Bone marrow (tissue), 2 donors: ENCODE data around the gene ARHGAP9.
"Not testable (repeated sequence)": the region's sequence is repeated elsewhere in the genome, so short reads cannot be mapped to it uniquely, and the experiment has no call there.

Experiments used
- DNase-seq, 2 donors: peaks; one replicate each; lab custom pipeline; 2025; lab: John Stamatoyannopoulos, UW

The ARHGAP9 gene

DNA sequence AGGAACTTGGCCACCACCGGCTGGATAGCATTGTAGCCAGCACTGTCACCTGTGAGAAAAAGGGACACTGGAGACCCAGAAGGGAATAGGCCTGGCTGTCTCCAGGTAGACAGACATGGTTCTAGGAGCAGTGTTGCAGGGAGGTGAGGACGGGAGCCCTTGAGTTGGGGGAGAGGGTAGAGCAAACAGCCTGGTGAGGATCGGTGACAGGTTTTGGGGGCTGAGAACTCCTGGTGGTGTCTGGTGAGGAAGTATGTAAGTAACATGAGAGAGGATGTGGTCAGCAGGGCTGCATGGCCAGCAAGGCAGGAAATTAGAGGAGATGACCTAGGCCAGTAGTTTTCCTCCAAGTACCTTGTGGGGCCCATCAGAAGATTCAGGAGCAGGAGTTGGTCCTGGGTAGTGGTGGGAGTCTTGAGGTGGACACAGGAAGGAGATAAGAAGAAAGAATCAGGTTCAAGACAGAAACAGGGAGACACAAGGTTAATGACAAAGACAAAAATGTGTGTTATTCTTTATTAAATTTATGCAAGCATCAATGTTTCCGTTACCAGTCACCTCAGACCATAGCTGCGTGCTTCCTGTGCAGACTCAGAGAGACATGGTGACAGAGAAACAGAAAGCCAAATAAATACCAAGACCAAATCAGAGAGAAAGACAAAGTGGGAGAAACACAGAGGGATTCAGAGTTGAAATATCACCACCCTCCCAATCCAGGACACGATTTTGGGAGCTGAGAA lies at the start of gene ARHGAP9:
Gene ARHGAP9 (minus strand): TSS at position 491 of the 740 bp plus-strand sequence. CDS start 460 bp downstream, at position 31.
- peak in 1 of 2 donors; percentile 61 for DNase-seq

DNA sequence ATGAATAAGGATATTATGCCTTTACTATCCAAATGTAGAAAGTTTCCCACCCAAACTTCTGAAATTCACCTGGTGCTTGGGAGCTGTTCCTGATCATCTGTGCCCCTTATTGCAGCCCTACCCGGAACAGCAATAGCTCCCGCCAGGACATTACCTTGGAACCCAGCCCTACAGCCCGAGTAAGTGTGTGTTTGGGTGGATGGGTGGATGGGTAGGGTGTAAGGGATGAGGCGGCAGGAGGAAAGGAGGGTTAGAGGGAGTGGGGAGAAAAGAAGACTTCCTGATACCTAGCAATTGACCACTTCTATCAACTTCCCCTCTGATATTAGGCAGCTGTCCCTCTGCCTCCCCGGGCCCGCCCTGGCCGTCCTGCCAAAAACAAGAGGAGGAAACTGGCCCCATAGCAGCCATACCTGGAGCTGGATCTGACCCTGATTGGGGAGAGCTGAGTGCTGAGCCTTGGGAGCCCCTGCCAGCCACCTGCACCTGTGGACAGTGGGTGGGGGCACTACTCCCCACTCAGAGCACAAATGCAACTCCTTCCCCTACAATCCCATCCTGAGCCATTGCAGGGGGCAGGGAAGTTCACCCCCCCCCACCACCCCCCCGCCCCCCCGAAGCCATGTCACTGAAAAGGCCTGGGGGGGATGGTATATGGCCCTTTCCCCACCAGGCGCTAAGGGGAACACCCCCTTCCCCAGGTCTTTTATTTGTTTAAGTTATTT lies 49.3 kb upstream of the ARHGAP9 start:
- DNase-seq = no peak

DNA sequence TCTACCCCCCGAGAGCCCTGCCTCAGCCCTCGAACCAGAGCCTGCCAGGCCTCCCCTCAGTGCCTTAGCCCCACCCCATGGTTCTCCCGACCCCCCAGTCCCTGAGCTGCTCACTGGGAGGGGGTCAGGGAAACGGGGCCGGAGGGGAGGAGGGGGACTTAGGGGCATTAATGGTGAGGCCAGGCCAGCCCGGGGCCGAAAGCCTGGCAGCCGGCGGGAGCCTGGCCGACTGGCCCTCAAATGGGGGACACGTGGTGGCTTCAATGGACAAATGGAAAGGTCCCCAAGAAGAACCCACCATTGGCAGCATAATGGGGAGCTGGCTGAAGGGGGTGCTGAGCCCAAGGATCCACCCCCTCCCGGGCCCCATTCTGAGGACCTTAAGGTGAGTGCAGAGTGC lies 48.5 kb upstream of the ARHGAP9 start:
- DNase-seq = no peak

DNA sequence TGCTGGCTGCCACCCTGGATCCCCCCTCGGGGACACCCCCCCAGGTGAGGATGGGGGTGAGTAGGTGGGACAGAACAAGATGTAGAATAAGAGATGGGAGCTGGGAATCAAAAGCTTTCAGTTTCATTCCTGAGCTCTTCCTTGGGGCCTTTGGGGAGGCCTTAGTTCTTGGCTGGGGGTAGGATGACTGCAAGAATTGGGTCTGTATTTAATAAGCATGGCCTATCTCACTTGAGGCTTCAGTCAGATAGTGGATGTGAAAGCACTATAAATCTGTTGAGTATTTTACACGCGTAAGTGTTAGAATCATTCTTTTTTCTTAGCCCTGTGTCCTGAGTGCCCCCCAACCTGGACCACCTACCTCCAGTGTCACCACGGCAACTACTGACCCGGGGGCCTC lies 47.5 kb upstream of the ARHGAP9 start:
- DNase-seq = no peak

DNA sequence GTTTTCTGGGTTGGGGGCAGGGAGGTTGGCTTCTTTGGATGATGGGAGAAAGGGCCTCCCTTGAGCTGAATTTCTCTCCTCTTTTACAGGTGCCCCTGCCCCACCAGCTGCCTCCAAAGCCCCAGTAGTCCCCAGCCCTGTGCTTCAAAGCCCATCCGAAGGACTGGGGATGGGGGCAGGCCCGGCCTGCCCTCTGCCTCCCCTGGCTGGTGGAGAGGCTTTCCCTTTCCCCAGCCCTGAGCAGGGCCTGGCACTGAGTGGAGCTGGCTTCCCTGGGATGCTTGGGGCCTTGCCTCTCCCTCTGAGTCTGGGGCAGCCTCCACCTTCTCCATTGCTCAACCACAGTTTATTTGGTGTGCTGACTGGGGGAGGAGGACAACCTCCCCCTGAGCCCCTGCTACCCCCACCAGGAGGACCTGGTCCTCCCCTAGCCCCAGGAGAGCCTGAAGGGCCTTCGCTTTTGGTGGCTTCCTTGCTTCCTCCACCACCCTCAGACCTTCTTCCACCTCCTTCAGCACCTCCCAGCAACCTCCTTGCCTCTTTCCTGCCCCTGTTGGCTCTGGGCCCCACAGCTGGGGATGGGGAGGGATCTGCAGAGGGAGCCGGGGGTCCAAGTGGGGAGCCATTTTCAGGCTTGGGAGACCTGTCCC lies 46.9 kb upstream of the ARHGAP9 start:
- DNase-seq = no peak

DNA sequence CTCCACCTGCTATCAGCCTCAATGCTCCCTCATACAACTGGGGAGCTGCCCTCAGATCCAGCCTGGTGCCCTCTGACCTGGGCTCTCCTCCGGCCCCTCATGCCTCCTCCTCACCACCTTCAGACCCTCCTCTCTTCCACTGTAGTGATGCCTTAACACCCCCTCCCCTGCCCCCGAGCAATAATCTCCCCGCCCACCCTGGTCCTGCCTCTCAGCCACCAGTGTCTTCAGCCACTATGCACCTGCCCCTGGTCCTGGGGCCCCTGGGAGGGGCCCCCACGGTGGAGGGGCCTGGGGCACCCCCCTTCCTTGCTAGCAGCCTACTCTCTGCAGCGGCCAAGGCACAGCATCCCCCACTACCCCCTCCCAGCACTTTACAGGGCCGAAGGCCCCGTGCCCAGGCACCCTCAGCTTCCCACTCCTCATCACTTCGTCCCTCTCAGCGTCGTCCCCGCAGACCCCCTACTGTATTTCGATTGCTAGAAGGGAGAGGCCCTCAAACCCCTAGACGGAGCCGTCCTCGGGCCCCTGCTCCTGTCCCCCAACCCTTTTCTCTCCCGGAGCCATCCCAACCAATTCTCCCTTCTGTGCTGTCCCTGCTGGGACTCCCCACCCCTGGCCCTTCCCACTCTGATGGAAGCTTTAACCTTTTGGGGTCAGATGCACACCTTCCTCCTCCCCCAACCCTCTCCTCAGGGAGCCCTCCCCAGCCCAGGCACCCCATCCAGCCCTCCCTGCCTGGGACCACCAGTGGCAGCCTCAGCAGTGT lies 46.1 kb upstream of the ARHGAP9 start:
- DNase-seq = no peak

DNA sequence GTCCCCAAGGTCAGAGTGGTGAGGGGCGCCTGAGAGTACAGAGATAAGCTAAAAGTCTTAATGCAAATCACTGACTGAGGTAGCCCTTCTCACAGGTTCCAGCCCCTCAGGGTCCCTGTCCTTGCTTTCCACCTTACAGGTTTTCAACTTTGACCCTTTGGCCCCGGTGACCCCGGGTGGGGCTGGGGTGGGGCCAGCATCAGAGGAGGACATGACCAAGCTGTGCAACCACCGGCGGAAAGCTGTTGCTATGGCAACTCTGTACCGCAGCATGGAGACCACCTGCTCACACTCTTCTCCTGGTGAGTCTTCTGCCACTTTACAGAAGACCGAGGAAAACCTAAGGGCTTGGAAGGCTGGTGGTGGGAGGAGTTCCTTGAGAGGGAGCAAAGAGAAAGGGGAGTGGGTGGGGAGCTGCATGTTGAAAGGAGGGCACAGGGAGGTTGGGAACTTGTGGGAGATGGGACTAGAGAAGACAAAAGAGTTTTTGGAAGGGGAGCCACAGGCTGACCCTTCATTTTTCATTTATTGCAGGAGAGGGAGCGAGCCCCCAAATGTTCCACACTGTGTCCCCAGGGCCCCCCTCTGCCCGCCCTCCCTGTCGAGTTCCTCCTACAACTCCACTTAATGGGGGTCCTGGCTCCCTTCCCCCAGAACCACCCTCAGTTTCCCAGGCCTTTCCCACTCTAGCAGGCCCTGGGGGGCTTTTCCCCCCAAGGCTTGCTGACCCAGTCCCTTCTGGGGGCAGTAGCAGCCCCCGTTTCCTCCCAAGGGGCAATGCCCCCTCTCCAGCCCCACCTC lies 45.3 kb upstream of the ARHGAP9 start:
- DNase-seq = no peak

DNA sequence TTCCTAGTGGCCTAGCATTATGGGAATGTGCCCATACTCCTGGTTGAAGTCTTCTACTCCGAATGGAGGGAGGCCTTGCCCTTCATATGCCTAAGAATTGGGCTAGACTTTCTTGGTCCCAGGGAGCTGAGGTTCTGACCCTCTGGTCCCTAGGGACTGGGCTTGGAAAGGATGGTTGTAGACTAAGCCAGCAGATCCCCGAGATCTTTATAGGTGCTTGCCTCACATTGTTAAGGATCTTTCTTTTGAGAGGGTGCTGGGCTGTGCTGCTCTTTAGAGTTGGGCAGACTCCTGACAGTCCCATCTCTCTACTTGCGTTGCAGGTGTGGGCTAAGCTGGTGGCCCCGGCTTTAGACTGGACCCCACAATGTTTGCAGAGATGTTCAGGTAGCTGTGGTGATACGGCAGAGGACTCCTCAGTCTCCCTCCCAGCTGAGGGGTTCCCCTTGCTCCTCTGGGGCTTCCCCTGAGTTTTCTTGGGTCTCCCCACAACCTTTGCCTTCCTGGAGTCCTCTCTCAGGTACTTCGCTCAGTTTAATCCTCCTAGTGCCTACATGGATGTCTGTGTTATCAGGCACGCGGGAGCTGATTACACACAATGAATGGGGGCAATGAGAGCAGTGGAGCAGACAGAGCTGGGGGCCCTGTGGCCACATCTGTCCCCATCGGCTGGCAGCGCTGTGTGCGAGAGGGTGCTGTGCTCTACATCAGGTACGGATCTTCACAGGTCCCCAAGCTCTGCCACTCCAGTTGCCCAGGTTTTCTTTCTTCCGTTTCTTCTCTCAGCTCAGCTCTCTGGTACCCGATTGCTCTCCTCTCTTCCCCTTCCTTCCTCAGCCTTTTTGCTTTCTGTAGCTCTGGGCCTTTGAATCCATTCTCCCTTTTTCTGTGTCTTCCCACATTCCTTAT lies 44.3 kb upstream of the ARHGAP9 start:
- no peak for DNase-seq

DNA sequence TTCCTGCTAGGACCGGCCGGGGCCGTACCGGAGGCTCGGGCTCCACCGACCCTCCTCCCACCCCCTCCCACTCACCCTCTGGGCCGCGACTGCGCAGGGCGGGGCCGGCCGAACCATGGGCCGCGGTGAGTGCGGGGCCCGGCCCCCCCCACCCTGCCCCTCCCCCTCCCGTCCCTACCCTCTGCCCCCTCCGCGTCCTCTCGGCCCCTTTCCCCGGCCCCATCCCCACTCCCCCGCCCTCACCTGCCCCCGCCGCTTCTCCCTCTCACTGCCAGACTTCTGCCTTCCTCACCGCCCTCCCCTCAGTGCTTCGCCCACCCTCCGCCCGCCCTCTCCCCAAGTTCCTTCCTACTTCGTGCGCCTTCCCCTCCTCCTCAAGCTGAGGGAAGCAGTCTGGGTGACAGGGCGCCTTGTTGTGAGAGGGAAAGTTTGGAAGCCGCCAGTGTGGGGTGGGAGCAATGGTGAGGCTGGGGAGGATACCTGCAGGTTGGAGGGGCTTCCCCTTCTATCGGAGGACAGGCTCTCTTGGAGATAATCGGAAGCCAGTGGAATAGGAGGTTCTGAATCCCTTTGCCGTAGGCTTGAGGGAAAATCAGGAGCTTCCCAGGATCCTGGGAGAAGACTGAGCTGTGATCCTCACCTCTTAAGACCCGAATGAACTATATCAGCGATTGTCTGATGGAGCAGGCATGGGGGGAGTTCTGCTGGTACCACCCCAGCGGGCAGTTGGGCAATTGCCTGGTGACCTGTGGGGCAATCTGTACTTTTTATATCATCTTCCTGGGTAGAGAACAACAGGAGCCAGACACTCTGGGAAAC lies 43.4 kb upstream of the ARHGAP9 start:
- DNase-seq = peak in 1 of 2 donors; percentile 91

DNA sequence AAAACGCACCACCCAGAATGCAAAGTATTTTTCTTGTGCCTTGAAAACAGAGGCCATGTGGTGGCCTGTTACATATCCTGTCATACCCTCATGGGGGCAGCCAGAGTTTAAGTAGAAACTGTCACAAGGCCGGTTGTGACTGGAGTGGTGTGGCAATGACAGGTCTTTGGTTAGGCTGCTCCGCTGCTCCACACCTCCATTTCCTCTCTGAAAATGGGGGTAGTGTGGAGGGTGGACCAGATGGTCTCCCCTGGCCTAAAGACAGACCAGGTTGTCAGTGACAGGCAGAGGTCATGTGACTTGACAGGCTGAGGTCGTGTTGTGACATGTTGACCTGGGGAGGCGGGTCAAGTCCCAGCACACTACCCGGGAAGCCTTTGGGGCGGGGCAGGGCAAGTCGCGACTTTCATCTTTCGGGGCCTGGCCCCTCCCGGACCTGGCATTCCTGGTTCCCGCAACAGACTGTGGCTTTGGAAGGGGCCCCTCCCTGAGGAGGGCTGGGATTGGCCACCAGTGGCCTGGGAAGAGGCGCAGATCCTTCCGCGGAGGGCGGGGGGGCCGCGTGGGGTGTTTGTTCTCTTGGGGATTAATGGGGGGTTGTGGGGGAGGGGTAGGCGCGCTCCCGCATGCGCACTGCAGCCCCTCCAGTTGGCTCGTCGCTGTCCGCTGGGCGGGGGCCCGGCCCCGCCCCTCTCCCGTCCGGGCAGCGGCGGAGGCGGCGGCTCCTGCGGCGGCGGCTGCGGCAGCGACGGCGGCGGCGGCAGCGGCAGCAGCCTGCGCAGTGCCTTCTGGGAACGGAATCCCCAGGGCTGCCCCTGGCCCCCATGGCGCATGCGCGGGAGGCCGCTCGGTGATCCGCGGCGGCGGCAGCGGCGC lies 42.6 kb upstream of the ARHGAP9 start, which contains the start of gene MBD6:
Gene MBD6 (plus strand): TSS at position 814 of the 876 bp plus-strand sequence. CDS start 1,480 bp downstream, outside the sequence.
- DNase-seq = peak; percentile 57 to 86

DNA sequence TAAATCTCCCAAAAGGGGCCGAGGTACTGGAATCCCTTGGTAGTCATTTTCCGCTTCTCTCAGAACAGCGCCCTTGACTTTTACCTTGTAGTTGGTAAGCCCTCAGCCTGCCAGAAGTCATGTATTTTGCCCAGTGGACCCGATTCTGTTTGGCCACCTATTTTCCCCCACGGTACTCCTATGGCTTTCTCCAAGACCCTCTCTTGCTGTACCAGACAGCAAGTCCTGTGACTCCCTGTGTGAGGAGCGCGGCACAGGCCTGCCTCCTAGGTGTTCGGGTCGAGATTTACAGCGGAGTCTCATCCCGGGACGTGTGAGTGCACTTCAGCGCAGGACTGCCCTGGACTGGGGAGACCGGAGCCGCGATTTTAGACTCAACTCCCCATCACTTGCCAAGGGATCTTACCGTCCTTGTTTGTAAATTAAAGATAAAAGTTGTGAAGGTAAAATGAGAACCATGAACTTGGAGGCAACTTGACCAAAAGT lies 41.9 kb upstream of the ARHGAP9 start:
- DNase-seq = no peak

DNA sequence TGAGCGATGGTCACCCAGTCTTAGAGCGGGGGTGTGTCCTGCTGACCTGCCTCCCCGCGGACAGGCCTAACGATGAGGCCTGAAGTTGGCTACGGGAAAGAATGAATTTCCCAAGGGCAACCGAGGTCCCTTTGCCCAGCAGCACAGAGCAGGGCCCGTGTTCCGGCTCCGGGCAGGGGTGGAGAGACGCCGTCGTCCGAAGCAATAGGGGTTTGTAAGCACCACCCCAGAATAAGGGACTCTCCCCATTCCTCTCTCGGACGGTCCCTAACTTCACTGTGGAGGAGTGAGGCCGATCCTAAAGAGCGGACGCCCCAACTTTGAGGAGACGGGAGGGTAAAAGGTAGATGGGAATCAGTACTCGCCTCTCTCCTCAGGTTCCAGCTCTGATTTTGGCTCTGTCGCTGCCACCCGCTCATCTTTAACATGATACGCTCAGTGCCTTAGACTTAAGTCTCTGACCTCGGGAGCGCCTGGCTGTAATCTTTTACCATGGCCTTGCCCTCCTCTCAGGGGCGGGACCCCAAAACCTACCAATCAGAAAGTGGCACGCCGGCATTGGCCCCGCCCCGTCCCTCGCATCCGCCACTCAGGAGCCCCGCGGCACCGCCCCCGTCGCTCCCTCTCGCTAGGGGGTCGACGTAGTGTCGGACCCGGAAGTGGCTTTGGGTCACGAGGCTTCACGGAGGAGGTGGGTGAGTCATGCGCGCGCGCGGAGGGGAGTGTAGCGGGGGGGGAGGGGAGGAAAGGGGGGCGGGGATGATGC lies 40.6 kb upstream of the ARHGAP9 start, which contains the start of gene DDIT3:
Gene DDIT3 (minus strand): TSS at position 462 of the 766 bp plus-strand sequence. CDS start 3,108 bp downstream, outside the sequence.
- peak; percentile 96 to 97 for DNase-seq

DNA sequence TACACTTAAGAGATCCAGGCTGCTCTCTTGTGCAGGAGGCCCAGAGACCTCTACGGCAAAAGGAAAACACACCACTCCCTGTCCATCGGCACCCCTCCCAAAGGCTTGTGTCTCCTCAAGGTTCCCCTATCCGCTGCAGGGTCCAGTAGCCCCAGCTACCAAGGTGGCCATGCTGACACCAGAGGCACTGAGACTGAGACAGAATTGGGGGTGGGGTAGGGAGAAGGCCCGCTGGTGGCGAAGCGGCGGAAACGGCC lies 40.1 kb upstream of the ARHGAP9 start:
- DNase-seq = no peak

DNA sequence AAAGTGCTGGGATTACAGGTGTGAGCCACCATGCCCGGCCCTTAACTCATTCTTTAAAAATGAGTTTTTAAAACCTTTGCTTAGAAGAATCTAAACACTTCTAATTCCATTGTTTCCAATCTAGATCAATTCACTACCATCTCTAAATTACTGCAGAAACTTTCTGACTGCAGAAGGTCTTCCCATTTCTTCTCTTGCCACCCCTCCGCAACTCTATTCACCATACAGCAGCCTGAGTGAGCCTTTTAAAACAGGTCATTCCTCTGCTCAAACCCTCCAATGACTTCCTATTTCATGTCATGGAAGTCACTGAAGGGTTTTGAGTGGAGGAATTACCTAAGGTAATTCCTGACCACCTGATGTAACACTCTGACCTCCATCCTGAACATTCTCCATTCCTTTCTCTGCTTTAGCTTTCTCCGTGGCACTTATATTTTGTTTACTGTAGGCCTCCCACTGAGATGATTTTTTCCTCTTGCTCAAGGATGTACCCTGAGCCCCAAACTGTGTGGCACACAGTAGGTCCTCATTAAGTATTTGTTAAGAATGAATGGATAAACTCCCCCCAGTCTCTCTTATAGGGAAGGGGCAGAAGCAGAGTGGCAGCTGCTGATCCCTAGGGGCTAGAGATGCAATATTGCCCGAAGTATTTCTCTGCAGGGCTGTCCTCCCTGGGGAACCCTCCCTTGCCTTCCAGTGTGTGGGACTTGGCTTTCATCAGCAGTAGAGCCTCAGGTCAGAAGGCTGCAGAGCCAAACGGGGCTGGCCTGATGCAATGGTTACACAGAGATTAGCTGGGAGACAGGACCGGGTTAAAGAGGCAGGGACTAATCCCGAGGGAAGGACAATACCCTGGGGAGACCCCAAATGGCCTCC lies 39.5 kb upstream of the ARHGAP9 start:
- no peak for DNase-seq

DNA sequence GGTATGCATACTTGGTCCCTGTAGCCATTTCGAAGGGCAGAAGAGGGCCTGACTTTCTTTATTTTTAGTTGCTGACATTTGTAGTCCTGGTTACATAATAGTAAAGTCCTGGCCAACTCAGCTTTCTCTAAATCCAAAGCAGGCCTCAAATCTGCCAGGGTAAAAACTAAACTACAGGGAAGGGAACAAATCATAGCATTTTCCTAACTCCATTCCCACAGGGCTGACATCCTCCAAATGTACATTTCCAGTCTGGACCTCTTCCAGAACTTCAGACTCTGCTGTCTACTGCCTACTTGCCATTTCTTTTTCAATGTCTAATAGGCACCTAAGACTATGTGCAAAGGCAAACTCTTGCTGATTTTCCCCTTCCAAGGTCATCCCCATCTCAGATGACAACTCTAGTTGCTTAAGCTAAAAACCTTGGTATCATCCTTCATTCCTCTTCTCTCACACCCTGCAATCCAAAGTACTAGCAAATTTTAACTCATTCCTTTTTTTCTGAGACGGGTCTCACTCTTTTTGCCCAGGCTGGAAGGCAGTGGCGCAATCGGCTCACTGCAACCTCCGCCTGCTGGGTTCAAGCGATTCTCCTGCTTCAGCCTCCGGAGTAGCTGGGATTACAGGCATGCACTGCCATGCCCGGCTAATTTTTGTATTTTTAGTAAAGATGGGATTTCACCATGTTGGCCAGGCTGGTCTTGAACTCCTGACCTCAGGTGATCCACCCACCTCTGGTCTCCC lies 38.7 kb upstream of the ARHGAP9 start:
- DNase-seq = no peak

DNA sequence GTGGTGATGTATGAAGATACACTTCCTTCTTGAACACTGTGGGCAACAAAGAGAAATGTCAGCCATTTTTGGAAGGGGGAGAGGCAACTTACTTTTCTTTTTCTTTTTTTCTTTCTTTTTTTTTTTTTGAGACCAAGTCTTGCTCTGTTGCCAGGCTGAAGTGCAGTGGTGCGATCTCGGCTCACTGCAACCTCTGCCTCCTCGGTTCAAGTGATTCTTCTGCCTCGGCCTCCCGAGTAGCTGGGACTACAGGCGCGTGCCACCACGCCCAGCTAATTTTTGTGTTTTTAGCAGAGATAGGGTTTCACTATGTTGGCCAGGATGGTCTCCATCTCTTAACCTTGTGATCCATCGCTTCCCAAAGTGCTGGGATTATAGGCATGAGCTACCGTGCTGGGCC lies 38.1 kb upstream of the ARHGAP9 start:
- not testable (repeated sequence) for DNase-seq
